ENCODE results near the gene TMOD1. TPM values are rescaled to one million over a fixed set of nuclear protein-coding genes. Genes with fewer than 3 reads are reported as not detected.

Gene TMOD1
- total RNA-seq, 1 donor from 2014 or later, result not detected

GRCh38 chr9:97632248-97632984 is 130.9 kb downstream of the TMOD1 start:
- DNase-seq (ENCODE audit: low read depth), result no peak
- Histone ChIP-seq H3K27me3 (ENCODE audit: control insufficient read depth, insufficient read depth, low read length) (no peaks in the 10 kb centered on the region), H3K4me3 (ENCODE audit: low read depth, low read length) (peak overlapping the region; percentile 94), H3K36me3 (ENCODE audit: control insufficient read depth, insufficient read depth, low read length) (no peaks in the 10 kb centered on the region)
- no peak for FAIRE-seq
- no peak for TF ChIP-seq CTCF (IDR thresholded peaks at IDR 0.05; ENCODE audit: insufficient read depth, low read length, severe bottlenecking)

- Histone ChIP-seq H3K27me3 (ENCODE audit: control insufficient read depth, insufficient read depth, low read length) (no peaks in the 10 kb centered on the region), H3K36me3 (ENCODE audit: control insufficient read depth, insufficient read depth, low read length) (no peaks in the 10 kb centered on the region), H3K4me3 (ENCODE audit: low read depth, low read length) (peak within 1 kb of the TSS; percentile 94)
- TF ChIP-seq CTCF (IDR thresholded peaks at IDR 0.05; ENCODE audit: insufficient read depth, low read length, severe bottlenecking), result peak; percentile 7
- FAIRE-seq (no peak), DNase-seq (ENCODE audit: low read depth) (peak; percentile 90)
Measured at GRCh38 chr9:97632985-97633858, 131.8 kb downstream of the TMOD1 start, which contains the start of the genes NCBP1 and TSTD2. Gene NCBP1, plus strand, starts transcription at chr9:97633821. Its CDS starts 61 bp downstream, at chr9:97633882. Gene TSTD2, minus strand, starts transcription at chr9:97633368. Its CDS starts 5,806 bp downstream, at chr9:97627562.

GRCh38 chr9:97633859-97634490 is 132.5 kb downstream of the TMOD1 start:
- Histone ChIP-seq H3K4me3 (ENCODE audit: low read depth, low read length) (peak overlapping the region; percentile 94), H3K36me3 (ENCODE audit: control insufficient read depth, insufficient read depth, low read length) (no peaks in the 10 kb centered on the region), H3K27me3 (ENCODE audit: control insufficient read depth, insufficient read depth, low read length) (no peaks in the 10 kb centered on the region)
- TF ChIP-seq CTCF (IDR thresholded peaks at IDR 0.05; ENCODE audit: insufficient read depth, low read length, severe bottlenecking), result no peak
- DNase-seq (ENCODE audit: low read depth) (peak; percentile 15), FAIRE-seq (no peak)

- no peak for TF ChIP-seq CTCF (IDR thresholded peaks at IDR 0.05; ENCODE audit: insufficient read depth, low read length, severe bottlenecking)
- H3K4me3 ChIP-seq (ENCODE audit: low read depth, low read length), result no peak overlapping the region
- no peaks in the 10 kb centered on the region for H3K36me3 ChIP-seq (ENCODE audit: control insufficient read depth, insufficient read depth, low read length)
- FAIRE-seq, result no peak
- H3K27me3 ChIP-seq (ENCODE audit: control insufficient read depth, insufficient read depth, low read length), result no peaks in the 10 kb centered on the region
- no peak for DNase-seq (ENCODE audit: low read depth)
Measured at GRCh38 chr9:97635026-97635425, 133.6 kb downstream of the TMOD1 start.

GRCh38 chr9:97636903-97637302 is 135.4 kb downstream of the TMOD1 start:
- Histone ChIP-seq H3K27me3 (ENCODE audit: control insufficient read depth, insufficient read depth, low read length) (no peaks in the 10 kb centered on the region), H3K4me3 (ENCODE audit: low read depth, low read length) (no peak overlapping the region), H3K36me3 (ENCODE audit: control insufficient read depth, insufficient read depth, low read length) (peaks cover 2% of the 10 kb centered on the region)
- FAIRE-seq (no peak), DNase-seq (ENCODE audit: low read depth) (no peak)
- no peak for TF ChIP-seq CTCF (IDR thresholded peaks at IDR 0.05; ENCODE audit: insufficient read depth, low read length, severe bottlenecking)

Measured in bronchial epithelial cell (primary cell).